Measurements from ENCODE around the gene ASL. TPM values are rescaled to one million over a fixed set of nuclear protein-coding genes. Genes with fewer than 3 reads are reported as not detected.
"Not testable (repeated sequence)": the region's sequence is repeated elsewhere in the genome, so short reads cannot be mapped to it uniquely, and the experiment has no call there.

ASL gene
- total RNA-seq, 1 donor from 2014 or later, result 25.5 TPM

- no peaks in the 10 kb centered on the region for H3K9me3 Mint-ChIP-seq (ENCODE audit: low read depth)
- no peak overlapping the region for H3K27ac Mint-ChIP-seq (ENCODE audit: unreplicated experiment)
- no peaks in the 10 kb centered on the region for H3K27me3 Mint-ChIP-seq (ENCODE audit: low read depth)
- TF ChIP-seq, protein P1, sequence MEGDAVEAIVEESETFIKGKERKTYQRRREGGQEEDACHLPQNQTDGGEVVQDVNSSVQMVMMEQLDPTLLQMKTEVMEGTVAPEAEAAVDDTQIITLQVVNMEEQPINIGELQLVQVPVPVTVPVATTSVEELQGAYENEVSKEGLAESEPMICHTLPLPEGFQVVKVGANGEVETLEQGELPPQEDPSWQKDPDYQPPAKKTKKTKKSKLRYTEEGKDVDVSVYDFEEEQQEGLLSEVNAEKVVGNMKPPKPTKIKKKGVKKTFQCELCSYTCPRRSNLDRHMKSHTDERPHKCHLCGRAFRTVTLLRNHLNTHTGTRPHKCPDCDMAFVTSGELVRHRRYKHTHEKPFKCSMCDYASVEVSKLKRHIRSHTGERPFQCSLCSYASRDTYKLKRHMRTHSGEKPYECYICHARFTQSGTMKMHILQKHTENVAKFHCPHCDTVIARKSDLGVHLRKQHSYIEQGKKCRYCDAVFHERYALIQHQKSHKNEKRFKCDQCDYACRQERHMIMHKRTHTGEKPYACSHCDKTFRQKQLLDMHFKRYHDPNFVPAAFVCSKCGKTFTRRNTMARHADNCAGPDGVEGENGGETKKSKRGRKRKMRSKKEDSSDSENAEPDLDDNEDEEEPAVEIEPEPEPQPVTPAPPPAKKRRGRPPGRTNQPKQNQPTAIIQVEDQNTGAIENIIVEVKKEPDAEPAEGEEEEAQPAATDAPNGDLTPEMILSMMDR (IDR thresholded peaks at IDR 0.05), result no peak
- no peak overlapping the region for H3K4me3 Mint-ChIP-seq (ENCODE audit: unreplicated experiment)
- no peak for DNase-seq (ENCODE audit: low spot score)
- peaks cover 6% of the 10 kb centered on the region for H3K4me1 Mint-ChIP-seq (ENCODE audit: low read depth)
- no peaks in the 10 kb centered on the region for H3K36me3 Mint-ChIP-seq (ENCODE audit: low read depth)
These were observed 19.4 kb downstream of the ASL start for GRCh38 chr7:66095010-66095409.

GRCh38 chr7:66099232-66099550 is 23.6 kb downstream of the ASL start:
- no peak overlapping the region for H3K27ac Mint-ChIP-seq (ENCODE audit: unreplicated experiment)
- DNase-seq (ENCODE audit: low spot score), result no peak
- no peak overlapping the region for H3K4me3 Mint-ChIP-seq (ENCODE audit: unreplicated experiment)
- TF ChIP-seq, protein P1 (IDR thresholded peaks at IDR 0.05), result no peak
- H3K36me3 Mint-ChIP-seq (ENCODE audit: low read depth), result no peaks in the 10 kb centered on the region
- peaks cover 10% of the 10 kb centered on the region for H3K4me1 Mint-ChIP-seq (ENCODE audit: low read depth)
- H3K9me3 Mint-ChIP-seq (ENCODE audit: low read depth), result no peaks in the 10 kb centered on the region
- no peaks in the 10 kb centered on the region for H3K27me3 Mint-ChIP-seq (ENCODE audit: low read depth)

- Mint-ChIP-seq H3K27ac (ENCODE audit: unreplicated experiment) (peak overlapping the region; percentile 95), H3K9me3 (ENCODE audit: low read depth) (no peaks in the 10 kb centered on the region), H3K36me3 (ENCODE audit: low read depth) (no peaks in the 10 kb centered on the region), H3K27me3 (ENCODE audit: low read depth) (no peaks in the 10 kb centered on the region), H3K4me3 (ENCODE audit: unreplicated experiment) (peak overlapping the region; percentile 81), H3K4me1 (ENCODE audit: low read depth) (peaks cover 10% of the 10 kb centered on the region)
- DNase-seq (ENCODE audit: low spot score), result no peak
- TF ChIP-seq, protein P1 (IDR thresholded peaks at IDR 0.05), result no peak
These were observed 24.2 kb downstream of the ASL start for GRCh38 chr7:66099551-66100407.

DNA sequence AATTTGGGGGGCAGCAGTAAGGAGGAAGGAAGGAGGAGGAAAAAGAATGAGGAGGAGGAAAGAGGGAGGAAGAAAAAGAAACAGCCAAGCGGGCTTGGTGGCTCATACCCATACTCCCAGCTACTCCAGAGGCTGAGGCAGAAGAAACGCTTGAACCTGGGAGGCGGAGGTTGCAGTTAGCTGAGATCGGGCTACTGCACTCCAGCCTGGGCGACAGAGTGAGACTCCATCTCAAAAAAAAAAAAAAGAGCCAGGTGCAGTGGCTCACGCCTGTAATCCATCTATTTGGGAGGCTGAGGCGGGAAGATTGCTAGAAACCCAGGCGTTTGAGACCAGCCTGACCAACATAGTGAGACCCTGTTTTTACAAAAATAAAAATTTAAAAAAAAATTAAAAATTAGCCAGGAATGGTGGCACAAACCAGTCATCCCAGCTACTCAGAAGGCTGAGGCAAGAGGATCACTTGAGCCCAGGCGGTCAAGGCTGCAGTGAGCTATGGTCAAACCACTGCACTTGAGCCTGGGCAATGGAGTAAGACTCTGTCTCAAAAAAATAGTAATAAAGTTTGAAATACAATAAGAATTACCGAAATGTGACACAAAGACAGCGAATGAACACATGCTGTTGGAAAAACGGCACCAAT is 24.9 kb downstream of the ASL start:
- H3K4me3 Mint-ChIP-seq (ENCODE audit: unreplicated experiment), result peak overlapping the region; percentile 81
- H3K27ac Mint-ChIP-seq (ENCODE audit: unreplicated experiment), result peak overlapping the region; percentile 95

DNA sequence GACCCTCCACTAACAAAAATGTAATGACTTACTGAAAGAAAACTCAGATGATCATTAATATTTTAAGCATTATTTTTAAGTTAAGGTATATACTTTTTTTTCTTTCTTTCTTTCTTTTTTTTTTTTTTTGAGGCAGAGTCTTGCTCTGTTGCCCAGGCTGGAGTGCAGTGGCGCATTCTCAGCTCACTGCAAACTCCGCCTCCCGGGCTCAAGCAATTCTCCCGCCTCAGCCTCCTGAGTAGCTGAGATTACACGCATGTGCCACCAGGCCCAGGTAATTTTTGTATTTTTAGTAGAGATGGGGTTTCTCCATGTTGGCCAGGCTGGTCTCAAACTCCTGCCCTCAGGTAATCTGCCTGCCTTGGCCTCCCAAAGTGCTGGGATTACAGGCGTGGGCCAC is 26.5 kb downstream of the ASL start:
- H3K4me3 Mint-ChIP-seq (ENCODE audit: unreplicated experiment); H3K27me3 Mint-ChIP-seq (ENCODE audit: low read depth); DNase-seq (ENCODE audit: low spot score); H3K36me3 Mint-ChIP-seq (ENCODE audit: low read depth); H3K9me3 Mint-ChIP-seq (ENCODE audit: low read depth); H3K27ac Mint-ChIP-seq (ENCODE audit: unreplicated experiment): not testable (repeated sequence)
- peaks cover 10% of the 10 kb centered on the region for H3K4me1 Mint-ChIP-seq (ENCODE audit: low read depth)

More for the DNA sequence above, 24.9 kb downstream of the ASL start:
- H3K27me3 Mint-ChIP-seq (ENCODE audit: low read depth), result no peaks in the 10 kb centered on the region
- TF ChIP-seq, protein P1 (IDR thresholded peaks at IDR 0.05), result no peak
- no peaks in the 10 kb centered on the region for H3K9me3 Mint-ChIP-seq (ENCODE audit: low read depth)
- peaks cover 10% of the 10 kb centered on the region for H3K4me1 Mint-ChIP-seq (ENCODE audit: low read depth)
- DNase-seq (ENCODE audit: low spot score), result no peak
- H3K36me3 Mint-ChIP-seq (ENCODE audit: low read depth), result no peaks in the 10 kb centered on the region

- DNase-seq (ENCODE audit: low spot score); H3K27me3 Mint-ChIP-seq (ENCODE audit: low read depth); H3K9me3 Mint-ChIP-seq (ENCODE audit: low read depth); H3K36me3 Mint-ChIP-seq (ENCODE audit: low read depth); H3K27ac Mint-ChIP-seq (ENCODE audit: unreplicated experiment); H3K4me3 Mint-ChIP-seq (ENCODE audit: unreplicated experiment): not testable (repeated sequence)
- peaks cover 10% of the 10 kb centered on the region for H3K4me1 Mint-ChIP-seq (ENCODE audit: low read depth)
These were observed 28.4 kb downstream of the ASL start for GRCh38 chr7:66103994-66104393.

Data from chondrocyte (in vitro differentiated cells).